Pericardium fibroblast (primary cell): ENCODE measurements around the gene KCND3. TPM values are rescaled to one million over a fixed set of nuclear protein-coding genes. Genes with fewer than 3 reads are reported as not detected.

Experiments
- total RNA-seq: library from RNA; depleted of rRNA; stranded (reverse); fragments of >200 nt; gene quantifications from 2 replicates; pipeline ENCODE4 v1.2.3, GENCODE V29; 2015

The KCND3 gene
- 0.85 and 2.9 TPM in 2 replicates for total RNA-seq

DNA sequence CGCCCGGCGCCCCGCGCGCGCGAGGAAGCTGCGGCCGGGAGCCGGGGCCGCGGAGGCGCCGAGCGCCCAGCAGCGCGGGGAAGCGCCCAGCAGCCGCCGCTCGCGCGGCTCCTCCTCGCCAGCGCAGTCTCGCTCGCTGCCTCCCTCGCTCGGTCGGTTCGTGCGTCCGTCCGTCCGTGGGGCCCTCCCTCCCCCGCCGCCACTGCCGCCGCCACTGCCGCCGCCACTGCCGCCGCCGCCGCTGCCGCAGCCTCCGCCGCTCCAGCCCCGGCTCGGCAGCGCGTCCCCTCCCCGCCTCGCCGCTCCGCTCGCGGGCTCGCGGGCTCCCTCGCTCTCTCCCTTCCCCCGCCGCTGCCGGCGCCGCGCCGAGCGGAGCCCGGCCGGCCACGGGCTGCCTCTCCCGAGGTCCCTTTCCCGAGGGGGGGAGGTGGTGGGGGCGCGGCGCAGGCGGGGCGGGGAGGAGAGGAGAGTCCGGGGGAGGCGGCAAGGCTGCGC lies at the start of gene KCND3:
KCND3 (minus strand) TSS at position 138 of the 495 bp plus-strand sequence.

DNA sequence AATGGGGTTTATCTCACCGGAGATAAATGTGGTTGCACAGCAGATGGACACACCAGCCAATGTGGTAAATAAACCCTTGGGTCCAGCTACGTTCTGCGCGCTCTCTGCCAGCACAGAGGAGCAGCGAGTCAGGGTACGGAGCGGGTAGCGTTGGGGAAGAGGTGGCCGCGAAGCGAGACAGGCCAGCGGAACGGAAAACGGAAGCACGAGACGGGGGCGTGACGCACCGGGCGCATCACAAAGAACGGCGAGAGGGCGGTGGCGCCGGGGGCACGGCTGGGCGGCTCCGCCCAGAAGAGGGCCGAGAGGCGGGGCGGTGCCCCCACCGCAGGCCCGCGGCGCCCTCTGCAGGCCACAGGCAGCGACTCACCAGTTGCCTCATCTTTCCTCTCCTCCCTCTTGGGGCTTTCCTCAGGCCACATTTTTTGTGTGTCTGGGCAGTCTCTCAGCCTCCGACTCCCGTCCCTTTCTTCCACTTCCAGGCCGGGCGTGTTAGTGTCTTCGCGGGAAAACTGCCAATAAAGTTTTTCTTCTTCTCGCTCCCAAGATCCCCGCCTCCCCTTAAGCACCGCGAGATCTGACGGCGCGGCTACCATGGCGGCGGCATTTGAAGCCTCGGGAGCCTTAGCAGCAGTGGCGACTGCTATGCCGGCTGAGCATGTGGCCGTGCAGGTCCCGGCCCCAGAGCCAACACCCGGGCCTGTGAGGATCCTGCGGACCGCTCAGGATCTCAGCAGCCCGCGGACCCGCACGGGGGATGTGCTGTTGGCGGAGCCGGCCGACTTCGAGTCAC lies 233.9 kb downstream of the KCND3 start, which contains the start of gene DDX20:
DDX20 (plus strand) TSS at position 571 of the 793 bp plus-strand sequence; CDS start at position 595, 24 bp downstream.

GRCh38 chr1:111739194-111739924 lies 250.1 kb downstream of the KCND3 start, which contains the start of gene INKA2:
Gene INKA2, minus strand, starts transcription at chr1:111739395. Its CDS starts 153 bp downstream, at chr1:111739242.

Other genes with a start within 250 kb of the KCND3 start
- 10.4 and 18.1 TPM in 2 replicates for gene DDX20, start 233.8 kb downstream of the KCND3 start, total RNA-seq